GM12872 (cell line): ENCODE results near the gene WDR89.

Experiments used
- CTCF ChIP-seq: IDR thresholded peaks from 3 replicates; pipeline ENCODE4 v1.5.1; 2011; ENCODE audit warnings: low read depth, mild to moderate bottlenecking, low read length, moderate library complexity; ENCODE audit not compliant: insufficient read depth

Gene WDR89

GRCh38 chr14:63604626-63605025 lies 37.0 kb downstream of the WDR89 start:
- no peak for TF ChIP-seq CTCF

- TF ChIP-seq CTCF: no peak
Measured at GRCh38 chr14:63603749-63604277, 37.9 kb downstream of the WDR89 start.

- TF ChIP-seq CTCF: no peak
Measured at GRCh38 chr14:63598807-63599206, 42.9 kb downstream of the WDR89 start.

GRCh38 chr14:63596998-63597658 lies 44.5 kb downstream of the WDR89 start:
- no peak for TF ChIP-seq CTCF

GRCh38 chr14:63594455-63595372 lies 47.0 kb downstream of the WDR89 start:
- no peak for TF ChIP-seq CTCF

- TF ChIP-seq CTCF: no peak
Measured at GRCh38 chr14:63581491-63581890, 60.2 kb downstream of the WDR89 start.

GRCh38 chr14:63578300-63578699 lies 63.4 kb downstream of the WDR89 start:
- TF ChIP-seq CTCF: no peak
